Measurements from ENCODE around the gene TMEM248.

GRCh38 chr7:66905689-66906088, 15.3 kb upstream of the TMEM248 start:
- TF ChIP-seq CTCF (IDR thresholded peaks at IDR 0.05): no peak
- TF ChIP-seq POLR2A (IDR thresholded peaks at IDR 0.05): no peak
